H9 (cell line): Measurements from ENCODE around the gene CEP250. TPM values are rescaled to one million over a fixed set of nuclear protein-coding genes. Genes with fewer than 3 reads are reported as not detected.
A peak's percentile ranks its signal among the peaks of the same experiment; 100 is the strongest.
"Not testable (repeated sequence)": the region's sequence is repeated elsewhere in the genome, so short reads cannot be mapped to it uniquely, and the experiment has no call there.

ENCODE experiments used
- DNase-seq: peaks from one replicate; pipeline ENCODE4 v3.0.0-alpha.2; 2017
- H2AFZ ChIP-seq: one replicate; pipeline ENCODE4 v1.6.1; 2013; ENCODE audit warnings: mild to moderate bottlenecking, low read length, control low read depth, moderate library complexity
- H2AK5ac ChIP-seq: 2 replicates; pipeline ENCODE4 v1.6.1; 2013; ENCODE audit warnings: low read length, control low read depth, mixed read lengths; ENCODE audit not compliant: insufficient read length
- H2BK120ac ChIP-seq: one replicate; pipeline ENCODE4 v1.6.1; 2013; ENCODE audit warnings: low read depth, mild to moderate bottlenecking, low read length, control low read depth, inconsistent platforms; ENCODE audit not compliant: poor library complexity, severe bottlenecking
- H2BK12ac ChIP-seq: 2 replicates; pipeline ENCODE4 v1.6.1; 2013; ENCODE audit warnings: low read length, control low read depth, mixed read lengths, low read depth; ENCODE audit not compliant: insufficient read length
- H2BK15ac ChIP-seq: 2 replicates; pipeline ENCODE4 v1.6.1; 2013; ENCODE audit warnings: low read depth, low read length, control low read depth
- H2BK20ac ChIP-seq: one replicate; pipeline ENCODE4 v1.6.1; 2013; ENCODE audit warnings: low read depth, mild to moderate bottlenecking, low read length, control low read depth, inconsistent platforms; ENCODE audit not compliant: poor library complexity, severe bottlenecking
- H2BK5ac ChIP-seq: 2 replicates; pipeline ENCODE4 v1.6.1; 2013; ENCODE audit warnings: low read length, control low read depth, mixed read lengths; ENCODE audit not compliant: insufficient read length
- H3K14ac ChIP-seq: 2 replicates; pipeline ENCODE4 v1.6.1; 2013; ENCODE audit warnings: low read length, control low read depth; ENCODE audit not compliant: insufficient read depth
- H3K18ac ChIP-seq: 2 replicates; pipeline ENCODE4 v1.6.1; 2013; ENCODE audit warnings: low read depth, mild to moderate bottlenecking, mixed read lengths, low read length, control low read depth; ENCODE audit not compliant: insufficient read length
- H3K23ac ChIP-seq: 2 replicates; pipeline ENCODE4 v1.6.1; 2013; ENCODE audit warnings: low read length, control low read depth, mixed read lengths, low read depth; ENCODE audit not compliant: insufficient read length
- H3K23me2 ChIP-seq: 2 replicates; pipeline ENCODE4 v1.6.1; 2013; ENCODE audit warnings: low read depth, mild to moderate bottlenecking, mixed read lengths, low read length, control low read depth; ENCODE audit not compliant: insufficient read length, poor library complexity, severe bottlenecking
- H3K27ac ChIP-seq: 2 replicates; pipeline ENCODE4 v1.5.1; 2013; ENCODE audit warnings: low read length, control low read depth, mixed read lengths, low read depth; ENCODE audit not compliant: insufficient read length
- H3K27me3 ChIP-seq: 2 replicates; pipeline ENCODE4 v1.6.1; 2013; ENCODE audit warnings: low read length, control low read depth, inconsistent platforms; ENCODE audit not compliant: insufficient read depth
- H3K4ac ChIP-seq: 2 replicates; pipeline ENCODE4 v1.6.1; 2013; ENCODE audit warnings: low read depth, mild to moderate bottlenecking, control low read depth, inconsistent platforms, low read length, moderate library complexity
- H3K4me1 ChIP-seq: 2 replicates; pipeline ENCODE4 v1.6.1; 2013; ENCODE audit warnings: low read length, control low read depth, inconsistent platforms; ENCODE audit not compliant: insufficient read depth
- H3K4me2 ChIP-seq: 2 replicates; pipeline ENCODE4 v1.6.1; 2013; ENCODE audit warnings: low read length, control low read depth, mixed read lengths; ENCODE audit not compliant: insufficient read length, insufficient read depth
- H3K56ac ChIP-seq: 2 replicates; pipeline ENCODE4 v1.6.1; 2013; ENCODE audit warnings: low read depth, mild to moderate bottlenecking, mixed read lengths, low read length, control low read depth; ENCODE audit not compliant: insufficient read length
- H3K79me1 ChIP-seq: 2 replicates; pipeline ENCODE4 v1.6.1; 2013; ENCODE audit warnings: low read depth, mild to moderate bottlenecking, moderate library complexity, low read length, control low read depth, inconsistent platforms; ENCODE audit not compliant: insufficient read depth, poor library complexity, severe bottlenecking
- H3K79me2 ChIP-seq: 2 replicates; pipeline ENCODE4 v1.6.1; 2013; ENCODE audit warnings: low read length, control low read depth, inconsistent platforms; ENCODE audit not compliant: insufficient read depth
- H3K9ac ChIP-seq: 2 replicates; pipeline ENCODE4 v1.6.1; 2013; ENCODE audit warnings: low read length, control low read depth, mixed read lengths; ENCODE audit not compliant: insufficient read length; ENCODE audit errors: extremely low read depth
- H3K9me3 ChIP-seq: one replicate; pipeline ENCODE4 v1.6.1; 2013; ENCODE audit warnings: low read depth, low read length, inconsistent platforms; ENCODE audit not compliant: control insufficient read depth
- H3T11ph ChIP-seq: one replicate; pipeline ENCODE4 v1.6.1; 2013; ENCODE audit warnings: mild to moderate bottlenecking, low read length, control low read depth, inconsistent platforms
- H4K20me1 ChIP-seq: one replicate; pipeline ENCODE4 v1.6.1; 2013; ENCODE audit not compliant: control insufficient read depth, insufficient read length, insufficient read depth
- H4K5ac ChIP-seq: 2 replicates; pipeline ENCODE4 v1.6.1; 2013; ENCODE audit warnings: low read depth, mild to moderate bottlenecking, mixed read lengths, low read length, control low read depth; ENCODE audit not compliant: insufficient read length
- H4K8ac ChIP-seq: replicated peaks from 2 replicates; pipeline ENCODE4 v1.6.1; 2013; ENCODE audit warnings: low read length, control low read depth, mixed read lengths, low read depth; ENCODE audit not compliant: insufficient read length
- H4K91ac ChIP-seq: 2 replicates; pipeline ENCODE4 v1.6.1; 2013; ENCODE audit warnings: low read depth, mild to moderate bottlenecking, moderate library complexity, mixed read lengths, low read length, control low read depth; ENCODE audit not compliant: insufficient read length
- H3K27ac Mint-ChIP-seq, 3 experiments: 2 replicates in 2 of 3; 3 replicates in 1 of 3; pipeline ENCODE4 v1.8.0; 2020 to 2021; ENCODE audit warnings: mixed read lengths in 3 of 3, mild to moderate bottlenecking in 1 of 3, moderate library complexity in 1 of 3
- H3K27me3 Mint-ChIP-seq: 2 replicates; pipeline ENCODE4 v1.8.0; 2021; ENCODE audit warnings: low read depth, mild to moderate bottlenecking, moderate library complexity, mixed read lengths
- H3K36me3 Mint-ChIP-seq, 3 experiments: 2 replicates in 2 of 3; 3 replicates in 1 of 3; pipeline ENCODE4 v1.8.0; 2020 to 2021; ENCODE audit warnings: low read depth in 3 of 3, mixed read lengths in 3 of 3; ENCODE audit not compliant: insufficient read depth in 1 of 3
- H3K4me1 Mint-ChIP-seq, 2 experiments: 2 replicates each; pipeline ENCODE4 v1.8.0; 2020; ENCODE audit warnings: mixed read lengths in 2 of 2
- H3K4me3 Mint-ChIP-seq, 2 experiments: 2 replicates in 1 of 2; 3 replicates in 1 of 2; pipeline ENCODE4 v1.8.0; 2020 to 2021; ENCODE audit warnings: mild to moderate bottlenecking in 2 of 2, mixed read lengths in 2 of 2, moderate library complexity in 1 of 2
- H3K9me3 Mint-ChIP-seq, 2 experiments: 2 replicates in 1 of 2; 3 replicates in 1 of 2; pipeline ENCODE4 v1.8.0; 2020; ENCODE audit warnings: mild to moderate bottlenecking in 2 of 2, mixed read lengths in 2 of 2, moderate library complexity in 1 of 2
- WGBS: extraction: QIAGEN DNeasy Blood & Tissue Kit; methylation state at CpG from one replicate; pipeline ENCODE4 v1.1.7; 2013; ENCODE audit warnings: missing lambda C conversion rate, low lambda C conversion rate, mixed read lengths; ENCODE audit not compliant: insufficient read length; ENCODE audit errors: extremely low coverage; 5-methylcytosine and 5-hydroxymethylcytosine counted together
- total RNA-seq: library from RNA; stranded (reverse); gene quantifications from 2 replicates; pipeline ENCODE4 v1.2.1, GENCODE V29; 2021

The CEP250 gene
- total RNA-seq, 1 experiment from 2014 or later: 29.8 TPM

- H2BK120ac ChIP-seq, H3T11ph ChIP-seq, H3K79me2 ChIP-seq, H2BK5ac ChIP-seq, H3K79me1 ChIP-seq, H3K9me3 ChIP-seq, H3K4ac ChIP-seq, H3K27me3 Mint-ChIP-seq, H3K56ac ChIP-seq, H3K27me3 ChIP-seq, H3K9me3 Mint-ChIP-seq, H4K5ac ChIP-seq, H3K18ac ChIP-seq, H3K23ac ChIP-seq, H4K91ac ChIP-seq, H3K27ac ChIP-seq, H3K9ac ChIP-seq, DNase-seq, H3K4me3 Mint-ChIP-seq, H4K8ac ChIP-seq, H2BK20ac ChIP-seq, H3K14ac ChIP-seq, H2AK5ac ChIP-seq, H3K23me2 ChIP-seq, H2BK15ac ChIP-seq, H4K20me1 ChIP-seq, H3K4me1 ChIP-seq, H3K4me2 ChIP-seq, H2BK12ac ChIP-seq, H2AFZ ChIP-seq: not testable (repeated sequence)
- Mint-ChIP-seq H3K4me1 (peaks cover 19 to 24% of the 10 kb centered on the region in 2 experiments), H3K27ac (peak overlapping the region in 1 of 3 experiments; percentile 13; a peak in 1 of 7 replicates), H3K36me3 (peaks cover 4 to 39% (median 19%) of the 10 kb centered on the region in 3 experiments; a peak in 5 of 7 replicates)
- no CpG with 5 or more reads among the region's 2 CpGs for WGBS
These were observed 2.1 kb downstream of the CEP250 start for GRCh38 chr20:35457539-35457938.
